ENCODE results near the gene SMAD1. TPM values are rescaled to one million over a fixed set of nuclear protein-coding genes. Genes with fewer than 3 reads are reported as not detected.

SMAD1 gene
- total RNA-seq, 1 donor from 2014 or later, result 44.3 TPM

GRCh38 chr4:145503486-145504072, 21.9 kb downstream of the SMAD1 start:
- TF ChIP-seq EZH2 (IDR thresholded peaks at IDR 0.05) (no peak), CTCF (IDR thresholded peaks at IDR 0.05) (no peak), EZH2phosphoT487 (IDR thresholded peaks at IDR 0.05) (no peak)
- Histone ChIP-seq H3K27ac (no peak overlapping the region), H3K27me3 (no peaks in the 10 kb centered on the region), H3K79me2 (ENCODE audit: low read depth) (peaks cover 98% of the 10 kb centered on the region), H4K20me1 (ENCODE audit: low read depth) (peaks cover 6% of the 10 kb centered on the region), H2AFZ (replicated peaks) (no peak overlapping the region), H3K4me2 (no peak overlapping the region), H3K4me3 (no peak overlapping the region), H3K36me3 (no peaks in the 10 kb centered on the region), H3F3A (ENCODE audit: low read depth) (no peaks in the 10 kb centered on the region), H3K4me1 (peaks cover 10% of the 10 kb centered on the region), H3K9ac (no peak overlapping the region), H3K9me3 (ENCODE audit: low read depth) (no peaks in the 10 kb centered on the region)
- Mint-ChIP-seq H3K27ac (no peak overlapping the region), H3K9me3 (peaks cover 4% of the 10 kb centered on the region), H3K36me3 (peaks cover 17% of the 10 kb centered on the region), H3K4me1 (no peaks in the 10 kb centered on the region), H3K4me3 (no peak overlapping the region), H3K27me3 (ENCODE audit: insufficient read depth, low read depth) (no peaks in the 10 kb centered on the region)
- no peak for DNase-seq (ENCODE audit: low spot score)

DNA sequence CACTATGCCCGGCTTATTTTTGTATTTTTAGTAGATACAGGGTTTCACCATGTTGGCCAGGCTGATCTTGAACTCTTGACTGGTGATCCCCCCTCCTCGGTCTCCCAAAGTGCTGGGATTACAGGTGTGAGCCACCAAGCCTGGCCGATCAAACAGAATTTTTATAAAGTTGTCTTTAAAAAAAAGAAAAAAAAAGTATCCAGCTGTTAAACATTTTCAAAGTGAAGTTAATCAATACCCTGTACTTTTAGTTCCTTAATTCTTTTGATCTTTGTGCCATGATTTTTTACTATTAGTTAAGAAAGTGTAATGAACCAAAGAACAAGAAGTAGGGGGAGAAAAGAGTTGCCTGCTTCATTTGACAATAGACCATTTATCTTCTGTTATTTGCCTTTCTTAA, 24.3 kb downstream of the SMAD1 start:
- no peak overlapping the region for H3K4me2 ChIP-seq
- H3K9ac ChIP-seq, result no peak overlapping the region
- no peak overlapping the region for H3K4me3 Mint-ChIP-seq
- no peak overlapping the region for H3K27ac ChIP-seq
- no peak for TF ChIP-seq CTCF (IDR thresholded peaks at IDR 0.05)
- no peak for TF ChIP-seq EZH2phosphoT487 (IDR thresholded peaks at IDR 0.05)
- TF ChIP-seq EZH2 (IDR thresholded peaks at IDR 0.05), result no peak
- H3K79me2 ChIP-seq (ENCODE audit: low read depth), result peaks cover 98% of the 10 kb centered on the region
- H3K27me3 Mint-ChIP-seq (ENCODE audit: insufficient read depth, low read depth), result peaks cover 2% of the 10 kb centered on the region
- H3K4me3 ChIP-seq, result no peak overlapping the region
- H3K9me3 ChIP-seq (ENCODE audit: low read depth), result no peaks in the 10 kb centered on the region
- H3K9me3 Mint-ChIP-seq, result peaks cover 9% of the 10 kb centered on the region
- H3F3A ChIP-seq (ENCODE audit: low read depth), result no peaks in the 10 kb centered on the region
- H4K20me1 ChIP-seq (ENCODE audit: low read depth), result peaks cover 6% of the 10 kb centered on the region
- peaks cover 3% of the 10 kb centered on the region for H3K4me1 ChIP-seq
- H3K4me1 Mint-ChIP-seq, result no peaks in the 10 kb centered on the region
- H3K27me3 ChIP-seq, result no peaks in the 10 kb centered on the region
- H2AFZ ChIP-seq (replicated peaks), result no peak overlapping the region
- H3K27ac Mint-ChIP-seq, result no peak overlapping the region
- no peaks in the 10 kb centered on the region for H3K36me3 ChIP-seq
- DNase-seq (ENCODE audit: low spot score), result no peak
- peaks cover 11% of the 10 kb centered on the region for H3K36me3 Mint-ChIP-seq

DNA sequence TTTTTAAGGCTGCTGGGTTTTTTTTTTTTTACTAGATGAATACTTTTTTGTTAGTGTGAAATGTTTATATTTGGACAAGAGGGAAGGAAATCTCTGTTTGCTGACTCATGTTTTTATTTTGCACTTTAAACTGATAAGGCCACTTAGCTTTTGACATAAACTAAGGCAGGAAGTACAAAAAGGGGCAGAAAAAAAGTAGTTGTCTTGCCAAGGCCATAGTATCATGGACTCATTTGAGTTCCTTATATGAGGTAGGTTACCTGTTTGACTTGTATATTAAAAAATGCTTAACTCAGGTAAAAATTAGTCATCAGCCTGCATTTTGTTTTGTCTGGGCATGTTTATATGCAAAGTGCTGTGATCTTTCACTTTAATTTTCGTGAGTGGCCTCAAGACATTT, 26.0 kb downstream of the SMAD1 start:
- Mint-ChIP-seq H3K27me3 (ENCODE audit: insufficient read depth, low read depth) (peaks cover 2% of the 10 kb centered on the region), H3K4me1 (no peaks in the 10 kb centered on the region), H3K27ac (no peak overlapping the region), H3K9me3 (peaks cover 20% of the 10 kb centered on the region), H3K4me3 (no peak overlapping the region), H3K36me3 (peaks cover 20% of the 10 kb centered on the region)
- Histone ChIP-seq H3K4me1 (peaks cover 3% of the 10 kb centered on the region), H4K20me1 (ENCODE audit: low read depth) (no peaks in the 10 kb centered on the region), H3F3A (ENCODE audit: low read depth) (no peaks in the 10 kb centered on the region), H3K27me3 (no peaks in the 10 kb centered on the region), H3K27ac (no peak overlapping the region), H3K79me2 (ENCODE audit: low read depth) (peaks cover 98% of the 10 kb centered on the region), H3K9me3 (ENCODE audit: low read depth) (no peaks in the 10 kb centered on the region), H3K36me3 (no peaks in the 10 kb centered on the region), H3K9ac (no peak overlapping the region), H2AFZ (replicated peaks) (no peak overlapping the region), H3K4me3 (no peak overlapping the region), H3K4me2 (no peak overlapping the region)
- DNase-seq (ENCODE audit: low spot score), result no peak
- no peak for TF ChIP-seq CTCF (IDR thresholded peaks at IDR 0.05)
- no peak for TF ChIP-seq EZH2phosphoT487 (IDR thresholded peaks at IDR 0.05)
- TF ChIP-seq EZH2 (IDR thresholded peaks at IDR 0.05), result no peak
